H9 (cell line): ENCODE measurements around the gene HMOX1. TPM values are rescaled to one million over a fixed set of nuclear protein-coding genes. Genes with fewer than 3 reads are reported as not detected.

Source experiments
- DNase-seq: peaks from one replicate; pipeline ENCODE4 v3.0.0-alpha.2; 2017
- H2AFZ ChIP-seq: one replicate; pipeline ENCODE4 v1.6.1; 2013; ENCODE audit warnings: mild to moderate bottlenecking, low read length, control low read depth, moderate library complexity
- H2AK5ac ChIP-seq: 2 replicates; pipeline ENCODE4 v1.6.1; 2013; ENCODE audit warnings: low read length, control low read depth, mixed read lengths; ENCODE audit not compliant: insufficient read length
- H2BK120ac ChIP-seq: one replicate; pipeline ENCODE4 v1.6.1; 2013; ENCODE audit warnings: low read depth, mild to moderate bottlenecking, low read length, control low read depth, inconsistent platforms; ENCODE audit not compliant: poor library complexity, severe bottlenecking
- H2BK12ac ChIP-seq: 2 replicates; pipeline ENCODE4 v1.6.1; 2013; ENCODE audit warnings: low read length, control low read depth, mixed read lengths, low read depth; ENCODE audit not compliant: insufficient read length
- H2BK15ac ChIP-seq: 2 replicates; pipeline ENCODE4 v1.6.1; 2013; ENCODE audit warnings: low read depth, low read length, control low read depth
- H2BK20ac ChIP-seq: one replicate; pipeline ENCODE4 v1.6.1; 2013; ENCODE audit warnings: low read depth, mild to moderate bottlenecking, low read length, control low read depth, inconsistent platforms; ENCODE audit not compliant: poor library complexity, severe bottlenecking
- H2BK5ac ChIP-seq: 2 replicates; pipeline ENCODE4 v1.6.1; 2013; ENCODE audit warnings: low read length, control low read depth, mixed read lengths; ENCODE audit not compliant: insufficient read length
- H3K14ac ChIP-seq: 2 replicates; pipeline ENCODE4 v1.6.1; 2013; ENCODE audit warnings: low read length, control low read depth; ENCODE audit not compliant: insufficient read depth
- H3K18ac ChIP-seq: 2 replicates; pipeline ENCODE4 v1.6.1; 2013; ENCODE audit warnings: low read depth, mild to moderate bottlenecking, mixed read lengths, low read length, control low read depth; ENCODE audit not compliant: insufficient read length
- H3K23ac ChIP-seq: 2 replicates; pipeline ENCODE4 v1.6.1; 2013; ENCODE audit warnings: low read length, control low read depth, mixed read lengths, low read depth; ENCODE audit not compliant: insufficient read length
- H3K23me2 ChIP-seq: 2 replicates; pipeline ENCODE4 v1.6.1; 2013; ENCODE audit warnings: low read depth, mild to moderate bottlenecking, mixed read lengths, low read length, control low read depth; ENCODE audit not compliant: insufficient read length, poor library complexity, severe bottlenecking
- H3K27ac ChIP-seq: 2 replicates; pipeline ENCODE4 v1.5.1; 2013; ENCODE audit warnings: low read length, control low read depth, mixed read lengths, low read depth; ENCODE audit not compliant: insufficient read length
- H3K27me3 ChIP-seq: 2 replicates; pipeline ENCODE4 v1.6.1; 2013; ENCODE audit warnings: low read length, control low read depth, inconsistent platforms; ENCODE audit not compliant: insufficient read depth
- H3K4ac ChIP-seq: 2 replicates; pipeline ENCODE4 v1.6.1; 2013; ENCODE audit warnings: low read depth, mild to moderate bottlenecking, control low read depth, inconsistent platforms, low read length, moderate library complexity
- H3K4me1 ChIP-seq: 2 replicates; pipeline ENCODE4 v1.6.1; 2013; ENCODE audit warnings: low read length, control low read depth, inconsistent platforms; ENCODE audit not compliant: insufficient read depth
- H3K4me2 ChIP-seq: 2 replicates; pipeline ENCODE4 v1.6.1; 2013; ENCODE audit warnings: low read length, control low read depth, mixed read lengths; ENCODE audit not compliant: insufficient read length, insufficient read depth
- H3K56ac ChIP-seq: 2 replicates; pipeline ENCODE4 v1.6.1; 2013; ENCODE audit warnings: low read depth, mild to moderate bottlenecking, mixed read lengths, low read length, control low read depth; ENCODE audit not compliant: insufficient read length
- H3K79me1 ChIP-seq: 2 replicates; pipeline ENCODE4 v1.6.1; 2013; ENCODE audit warnings: low read depth, mild to moderate bottlenecking, moderate library complexity, low read length, control low read depth, inconsistent platforms; ENCODE audit not compliant: insufficient read depth, poor library complexity, severe bottlenecking
- H3K79me2 ChIP-seq: 2 replicates; pipeline ENCODE4 v1.6.1; 2013; ENCODE audit warnings: low read length, control low read depth, inconsistent platforms; ENCODE audit not compliant: insufficient read depth
- H3K9ac ChIP-seq: 2 replicates; pipeline ENCODE4 v1.6.1; 2013; ENCODE audit warnings: low read length, control low read depth, mixed read lengths; ENCODE audit not compliant: insufficient read length; ENCODE audit errors: extremely low read depth
- H3K9me3 ChIP-seq: one replicate; pipeline ENCODE4 v1.6.1; 2013; ENCODE audit warnings: low read depth, low read length, inconsistent platforms; ENCODE audit not compliant: control insufficient read depth
- H3T11ph ChIP-seq: one replicate; pipeline ENCODE4 v1.6.1; 2013; ENCODE audit warnings: mild to moderate bottlenecking, low read length, control low read depth, inconsistent platforms
- H4K20me1 ChIP-seq: one replicate; pipeline ENCODE4 v1.6.1; 2013; ENCODE audit not compliant: control insufficient read depth, insufficient read length, insufficient read depth
- H4K5ac ChIP-seq: 2 replicates; pipeline ENCODE4 v1.6.1; 2013; ENCODE audit warnings: low read depth, mild to moderate bottlenecking, mixed read lengths, low read length, control low read depth; ENCODE audit not compliant: insufficient read length
- H4K8ac ChIP-seq: replicated peaks from 2 replicates; pipeline ENCODE4 v1.6.1; 2013; ENCODE audit warnings: low read length, control low read depth, mixed read lengths, low read depth; ENCODE audit not compliant: insufficient read length
- H4K91ac ChIP-seq: 2 replicates; pipeline ENCODE4 v1.6.1; 2013; ENCODE audit warnings: low read depth, mild to moderate bottlenecking, moderate library complexity, mixed read lengths, low read length, control low read depth; ENCODE audit not compliant: insufficient read length
- H3K27ac Mint-ChIP-seq, 3 experiments: 2 replicates in 2 of 3; 3 replicates in 1 of 3; pipeline ENCODE4 v1.8.0; 2020 to 2021; ENCODE audit warnings: mixed read lengths in 3 of 3, mild to moderate bottlenecking in 1 of 3, moderate library complexity in 1 of 3
- H3K27me3 Mint-ChIP-seq: 2 replicates; pipeline ENCODE4 v1.8.0; 2021; ENCODE audit warnings: low read depth, mild to moderate bottlenecking, moderate library complexity, mixed read lengths
- H3K36me3 Mint-ChIP-seq, 3 experiments: 2 replicates in 2 of 3; 3 replicates in 1 of 3; pipeline ENCODE4 v1.8.0; 2020 to 2021; ENCODE audit warnings: low read depth in 3 of 3, mixed read lengths in 3 of 3; ENCODE audit not compliant: insufficient read depth in 1 of 3
- H3K4me1 Mint-ChIP-seq, 2 experiments: 2 replicates each; pipeline ENCODE4 v1.8.0; 2020; ENCODE audit warnings: mixed read lengths in 2 of 2
- H3K4me3 Mint-ChIP-seq, 2 experiments: 2 replicates in 1 of 2; 3 replicates in 1 of 2; pipeline ENCODE4 v1.8.0; 2020 to 2021; ENCODE audit warnings: mild to moderate bottlenecking in 2 of 2, mixed read lengths in 2 of 2, moderate library complexity in 1 of 2
- H3K9me3 Mint-ChIP-seq, 2 experiments: 2 replicates in 1 of 2; 3 replicates in 1 of 2; pipeline ENCODE4 v1.8.0; 2020; ENCODE audit warnings: mild to moderate bottlenecking in 2 of 2, mixed read lengths in 2 of 2, moderate library complexity in 1 of 2
- CTCF ChIP-seq: fragments of 200-600 bp; sonication (generic); conservative IDR thresholded peaks from 3 replicates; pipeline ENCODE4 v1.8.0; 2021; ENCODE audit warnings: antibody characterized with exemption, mild to moderate bottlenecking
- WGBS: extraction: QIAGEN DNeasy Blood & Tissue Kit; methylation state at CpG from one replicate; pipeline ENCODE4 v1.1.7; 2013; ENCODE audit warnings: missing lambda C conversion rate, low lambda C conversion rate, mixed read lengths; ENCODE audit not compliant: insufficient read length; ENCODE audit errors: extremely low coverage; 5-methylcytosine and 5-hydroxymethylcytosine counted together
- total RNA-seq: library from RNA; stranded (reverse); gene quantifications from 2 replicates; pipeline ENCODE4 v1.2.1, GENCODE V29; 2021

HMOX1 gene
- total RNA-seq, 1 experiment from 2014 or later = 22.7 TPM

GRCh38 chr22:35399678-35400500 lies 19.0 kb downstream of the HMOX1 start, which contains the start of gene MCM5:
TSS of gene MCM5 (plus strand) at chr22:35400140. CDS start at chr22:35400439, 299 bp downstream.
- Histone ChIP-seq H2BK5ac (peak within 1 kb of the TSS; percentile 100), H2AFZ (peak within 1 kb of the TSS; percentile 57), H4K91ac (peak within 1 kb of the TSS; percentile 100), H3K4me1 (no peaks in the 10 kb centered on the region; the same call in 1 of the 2 replicates), H2BK120ac (peak within 1 kb of the TSS; percentile 100), H3K27ac (peak within 1 kb of the TSS; percentile 88), H3K79me2 (peaks cover 8% of the 10 kb centered on the region; the same call in 1 of the 2 replicates), H3K18ac (peak within 1 kb of the TSS; percentile 100), H3K14ac (peak within 1 kb of the TSS; percentile 100), H2BK15ac (peak within 1 kb of the TSS; percentile 98), H4K5ac (peak within 1 kb of the TSS; percentile 100), H3K9me3 (no peaks in the 10 kb centered on the region), H4K8ac (peak within 1 kb of the TSS; percentile 100), H3K23ac (peak within 1 kb of the TSS; percentile 84), H2AK5ac (peak within 1 kb of the TSS; percentile 96), H3K23me2 (peaks cover 13% of the 10 kb centered on the region), H4K20me1 (no peaks in the 10 kb centered on the region), H3K4me2 (peak within 1 kb of the TSS; percentile 93), H3K27me3 (no peaks in the 10 kb centered on the region), H3K9ac (peak within 1 kb of the TSS; percentile 100), H3T11ph (peak within 1 kb of the TSS; percentile 99), H3K4ac (peak within 1 kb of the TSS; percentile 100), H3K79me1 (peaks cover 11% of the 10 kb centered on the region), H2BK20ac (peak within 1 kb of the TSS; percentile 98), H3K56ac (peak within 1 kb of the TSS; percentile 100), H2BK12ac (peak within 1 kb of the TSS; percentile 100)
- H3K27me3 Mint-ChIP-seq = no peaks in the 10 kb centered on the region
- peaks cover 34 to 46% (median 39%) of the 10 kb centered on the region in 3 experiments for H3K36me3 Mint-ChIP-seq
- peaks cover 41 to 50% of the 10 kb centered on the region in 2 experiments for H3K4me1 Mint-ChIP-seq
- TF ChIP-seq CTCF = no peak
- peak within 1 kb of the TSS; percentile 98 to 99 for H3K4me3 Mint-ChIP-seq
- no CpG with 5 or more reads among the region's 64 CpGs for WGBS
- peak; percentile 97 for DNase-seq
- H3K27ac Mint-ChIP-seq = peak within 1 kb of the TSS; percentile 99 to 100 (median 100)
- H3K9me3 Mint-ChIP-seq = no peaks in the 10 kb centered on the region; a peak in 1 of 5 replicates
